NOMO-1 (cell line): ENCODE data around the gene CYTH1.

Source experiments
- DNase-seq, 2 experiments: peaks; one replicate each; lab custom pipeline; 2025; ENCODE audit not compliant: unreplicated experiment in 2 of 2; lab: John Stamatoyannopoulos, UW

CYTH1 gene

DNA sequence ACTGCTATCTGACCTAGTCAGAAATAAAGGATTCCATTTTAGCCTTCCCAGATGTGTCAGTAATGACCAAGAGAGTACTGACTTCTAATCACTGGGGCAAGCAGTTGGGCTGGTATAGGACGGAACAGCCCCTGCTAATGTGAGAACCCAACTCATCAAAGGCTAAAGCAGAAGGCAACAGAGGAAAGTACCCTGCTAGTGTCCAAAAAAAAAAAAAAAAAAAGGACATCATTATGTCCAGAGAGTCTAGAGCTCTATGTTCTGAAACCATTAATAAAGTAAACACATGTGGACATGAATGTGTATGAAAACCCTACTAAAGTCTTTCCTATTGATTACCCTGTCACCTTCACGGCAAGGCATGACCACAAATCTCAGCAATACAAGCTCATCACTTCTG is 85.0 kb downstream of the CYTH1 start:
- DNase-seq, result no peak

DNA sequence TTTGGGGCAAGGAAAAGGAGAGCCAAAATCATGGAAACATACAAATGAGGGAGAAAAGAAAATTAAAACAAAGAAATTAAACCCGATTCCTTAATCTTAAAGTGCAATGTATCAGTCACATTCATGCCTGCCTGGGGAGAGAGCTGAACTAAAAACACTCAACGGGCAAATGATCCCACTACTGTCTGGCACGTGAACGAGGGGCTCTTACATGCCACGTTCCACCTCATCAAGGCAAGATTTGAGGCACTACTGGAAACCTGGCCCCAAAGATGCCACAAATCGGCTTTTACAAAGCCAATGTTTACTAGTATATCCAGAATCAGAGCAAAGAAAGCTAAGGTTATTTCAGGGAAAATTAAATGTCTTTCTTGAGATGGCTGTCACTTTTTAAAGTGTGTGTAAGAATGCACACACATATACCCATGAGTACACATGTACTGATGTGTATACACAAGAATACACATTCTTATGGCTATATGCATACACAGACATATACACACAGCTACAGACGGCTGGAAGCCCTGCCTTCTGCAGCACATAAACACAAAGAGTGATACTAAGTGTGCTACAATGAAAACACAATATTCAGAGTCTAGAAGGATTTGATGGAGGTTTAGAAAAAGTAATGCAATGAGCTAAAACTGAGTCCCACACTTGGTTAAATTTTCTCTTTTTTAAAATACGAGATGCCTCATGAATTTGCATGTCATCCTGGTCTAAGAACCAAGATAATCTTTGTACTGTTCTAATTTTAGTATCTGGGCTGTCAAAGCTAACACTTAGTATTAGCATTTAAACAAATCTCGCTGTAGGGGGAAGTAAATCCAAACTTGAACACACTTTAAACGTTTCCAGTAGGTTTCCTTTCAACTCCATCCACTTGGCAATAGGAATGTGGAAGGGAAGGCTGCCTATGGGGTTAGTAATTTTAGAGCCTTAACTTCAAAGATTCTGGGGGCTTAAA is 85.8 kb downstream of the CYTH1 start:
- DNase-seq, result no peak

DNA sequence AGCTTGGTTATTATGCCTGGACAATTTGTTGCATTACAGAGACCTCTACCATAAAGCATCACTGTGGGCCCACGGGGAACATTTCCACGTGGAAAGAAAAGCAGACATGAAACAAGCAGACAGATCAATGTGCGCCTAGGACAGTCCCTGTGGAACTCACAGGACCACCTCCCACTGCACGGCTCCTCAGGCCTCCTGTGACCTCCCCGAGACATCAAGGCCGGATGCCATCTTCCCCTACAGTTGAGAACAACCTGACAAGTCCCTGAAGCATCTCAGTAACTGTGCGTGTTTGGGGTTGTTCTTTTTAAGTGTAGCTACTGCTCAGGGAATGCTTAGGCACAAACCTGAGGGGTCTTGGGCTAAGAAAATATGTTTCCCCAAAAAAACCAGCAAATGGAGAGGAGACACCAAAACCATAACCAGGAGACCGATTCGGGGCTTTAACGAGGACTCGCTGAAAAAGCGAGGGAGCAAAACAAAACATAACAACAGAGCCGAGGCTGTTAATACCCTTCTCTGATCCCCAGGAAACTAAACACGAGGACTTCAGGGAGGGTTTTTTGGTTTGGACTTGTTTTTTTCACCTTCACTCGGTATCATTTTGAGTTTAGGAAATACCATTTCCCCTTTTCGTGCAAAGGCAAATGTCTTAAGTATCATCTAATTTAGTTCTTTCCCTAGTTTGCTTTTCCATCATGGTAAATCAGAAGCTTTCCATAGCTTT is 87.1 kb downstream of the CYTH1 start:
- DNase-seq, result no peak

DNA sequence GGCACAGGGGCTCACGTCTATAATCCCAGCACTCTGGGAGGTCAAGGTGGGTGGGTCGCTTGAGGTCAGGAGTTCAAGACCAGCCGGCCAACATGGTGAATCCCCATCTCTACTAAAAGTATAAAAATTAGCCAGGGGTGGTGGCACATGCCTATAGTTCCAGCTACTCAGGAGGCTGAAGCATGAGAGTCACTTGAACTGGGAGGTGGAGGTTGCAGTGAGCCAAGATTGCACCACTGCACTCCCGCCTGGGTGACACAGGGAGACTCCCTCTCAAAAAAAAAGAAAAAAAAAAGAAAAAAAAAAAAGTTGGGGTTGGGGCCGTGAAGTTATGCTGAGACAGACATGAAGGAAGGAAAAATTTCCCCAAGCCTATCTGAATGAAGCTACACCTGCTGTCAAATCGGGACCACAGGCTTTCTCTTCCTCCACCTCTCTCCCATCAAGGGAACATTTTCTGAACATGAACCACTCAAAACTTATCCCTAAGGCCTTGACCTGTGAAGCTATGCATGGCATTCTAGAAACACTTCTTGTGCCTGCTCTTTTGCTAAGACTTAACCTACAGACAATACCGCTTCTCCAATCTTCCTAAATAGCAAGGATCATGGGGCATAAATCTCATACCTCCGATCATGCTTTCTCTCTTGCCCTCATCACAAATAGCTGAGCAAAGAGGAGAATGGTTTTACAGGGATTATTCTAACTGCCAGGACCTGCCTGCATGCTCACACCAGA is 88.6 kb downstream of the CYTH1 start:
- no peak for DNase-seq

DNA sequence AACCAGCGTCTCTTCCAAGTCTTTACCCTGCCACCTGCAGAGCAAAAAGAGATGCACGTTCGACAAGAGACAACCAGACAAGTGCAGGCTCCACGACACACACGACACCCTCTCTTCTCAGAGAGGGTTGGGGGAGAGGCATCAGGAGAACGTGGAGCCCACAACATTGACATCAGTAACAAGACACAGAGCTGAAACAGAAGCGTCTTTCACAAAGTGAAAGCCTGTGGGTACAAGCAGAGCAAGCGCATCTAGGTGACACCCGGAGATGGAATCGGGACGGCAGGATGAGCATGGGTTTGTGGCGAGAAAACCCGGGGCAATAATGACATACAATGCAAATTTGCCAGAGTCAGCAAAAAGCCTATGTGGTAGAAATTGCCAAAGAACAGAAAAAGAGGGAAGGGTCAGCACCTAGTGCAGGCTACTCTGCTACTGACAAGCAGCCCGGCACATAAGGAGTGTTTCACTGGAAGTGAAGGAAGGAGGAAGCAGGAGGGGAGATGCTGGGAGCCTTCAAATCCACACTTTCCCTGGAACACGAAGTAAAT is 89.5 kb downstream of the CYTH1 start:
- no peak for DNase-seq

DNA sequence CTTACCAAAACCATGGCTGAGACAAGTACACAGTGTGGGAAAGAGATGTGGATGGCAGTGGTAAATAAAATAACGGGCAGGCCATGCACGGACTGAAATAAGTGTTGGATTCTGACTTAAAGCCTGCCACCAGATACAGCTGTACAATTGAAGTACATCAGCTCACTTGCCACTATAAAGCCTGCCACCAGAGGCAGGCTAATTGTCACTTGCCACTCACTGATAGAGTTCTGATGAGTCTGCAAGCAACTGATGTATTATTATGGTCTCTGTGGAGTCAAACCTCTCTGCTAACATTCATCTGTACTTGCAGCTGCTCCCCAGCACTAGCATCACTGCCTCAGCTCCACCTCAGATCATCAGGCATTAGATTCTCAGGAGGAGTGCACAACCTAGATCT is 93.0 kb downstream of the CYTH1 start:
- DNase-seq, result no peak

DNA sequence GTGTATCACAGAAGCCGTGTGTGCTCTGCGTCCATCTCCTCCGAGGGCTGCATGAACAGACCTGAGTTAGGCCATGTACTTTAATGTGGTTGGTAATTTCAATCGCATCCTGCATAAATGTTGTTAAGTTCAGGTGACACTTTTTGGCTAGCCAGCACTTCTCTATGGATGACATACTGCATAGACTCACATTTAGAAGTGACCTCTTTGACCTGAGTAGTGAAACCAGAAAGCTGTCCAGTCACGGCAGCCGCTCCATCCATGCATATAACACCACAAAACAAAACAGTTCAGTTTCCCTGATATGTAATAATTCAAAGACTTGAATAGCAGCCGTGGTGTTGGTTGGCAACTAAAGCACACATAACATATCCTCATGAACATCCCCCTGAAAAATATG is 94.1 kb downstream of the CYTH1 start:
- DNase-seq, result no peak

DNA sequence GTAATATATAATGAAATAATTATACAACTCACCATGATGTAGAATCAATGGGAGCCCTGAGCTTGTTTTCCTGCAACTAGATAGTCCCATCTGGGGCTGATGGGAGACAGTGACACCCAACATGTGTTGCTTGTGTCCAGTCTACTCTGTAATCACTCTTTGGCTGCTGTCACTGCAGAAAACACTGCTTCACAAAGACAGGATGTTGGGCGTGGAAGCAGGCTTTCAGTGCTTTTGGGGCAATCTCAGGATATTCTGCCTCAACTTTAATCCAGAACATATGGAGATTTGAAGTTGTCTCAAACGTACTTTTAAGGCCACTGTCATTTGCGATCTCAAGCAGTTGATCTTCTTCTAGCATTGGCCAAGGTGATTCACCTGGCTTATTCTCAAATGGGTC is 94.9 kb downstream of the CYTH1 start:
- no peak for DNase-seq

DNA sequence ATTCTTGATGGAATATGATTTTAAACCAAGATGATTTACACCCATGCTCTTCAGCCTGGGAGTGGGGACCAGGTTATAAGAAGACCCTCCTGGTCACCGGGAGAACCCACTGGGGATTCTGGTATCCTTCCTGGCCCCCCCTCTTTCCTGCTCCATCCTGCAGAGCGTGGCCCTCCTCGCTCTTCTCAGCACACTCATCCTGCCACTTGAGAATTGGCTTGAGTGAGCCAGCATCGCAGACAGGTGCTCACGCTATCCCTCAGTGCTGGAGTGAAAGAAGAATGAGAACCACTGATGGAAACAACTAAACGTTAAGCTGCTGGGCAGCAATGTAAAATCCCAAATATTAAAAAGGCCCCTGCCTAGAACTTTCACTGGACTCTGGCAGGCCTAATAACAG is 98.0 kb downstream of the CYTH1 start:
- DNase-seq, result no peak

DNA sequence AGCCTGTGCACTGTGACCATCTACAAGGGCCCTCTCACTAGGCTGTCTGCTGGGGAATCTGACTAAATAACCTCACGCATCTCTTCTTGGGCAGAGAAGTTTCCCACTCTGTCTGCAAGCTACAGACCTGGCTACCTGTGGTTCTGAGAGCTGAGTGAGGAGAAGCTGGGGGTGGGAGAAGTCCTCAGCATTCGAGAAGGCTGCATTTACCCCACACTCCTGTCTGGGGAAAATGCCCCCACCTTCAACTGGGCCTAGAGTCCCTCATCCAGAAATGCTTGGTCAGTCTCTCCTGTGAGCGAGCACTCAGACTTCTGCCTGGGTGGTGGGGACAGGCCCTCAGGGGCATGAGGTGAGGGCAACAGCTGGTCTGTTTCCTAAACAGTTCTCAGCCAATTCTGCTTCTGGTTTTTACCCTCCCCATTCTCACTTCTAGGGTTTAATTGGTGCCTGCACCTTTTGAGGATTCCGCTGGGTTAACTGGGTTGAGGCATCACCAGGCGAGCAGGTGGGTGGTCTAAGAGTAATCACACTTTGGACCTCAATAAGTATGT is 98.6 kb downstream of the CYTH1 start:
- DNase-seq, result no peak

DNA sequence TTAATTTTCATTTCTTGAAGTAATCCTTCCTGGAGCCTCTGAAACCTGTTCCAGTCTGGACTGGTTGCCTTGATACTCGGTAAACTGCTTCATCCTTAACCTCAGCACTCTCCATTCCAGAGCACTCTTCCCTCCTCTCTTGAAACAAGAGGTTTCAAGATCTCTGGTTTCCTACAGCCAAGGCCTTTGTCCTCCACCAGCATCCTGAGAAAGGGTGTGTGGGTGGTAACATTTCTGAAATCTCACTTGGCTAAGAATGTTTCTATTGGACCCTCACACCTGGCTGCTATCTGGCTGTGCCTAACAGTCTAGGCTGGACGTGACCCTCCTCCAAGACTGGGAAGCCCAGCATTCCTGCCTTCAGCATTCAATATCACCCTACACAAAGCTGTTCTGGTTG is 99.7 kb downstream of the CYTH1 start:
- DNase-seq, result no peak

DNA sequence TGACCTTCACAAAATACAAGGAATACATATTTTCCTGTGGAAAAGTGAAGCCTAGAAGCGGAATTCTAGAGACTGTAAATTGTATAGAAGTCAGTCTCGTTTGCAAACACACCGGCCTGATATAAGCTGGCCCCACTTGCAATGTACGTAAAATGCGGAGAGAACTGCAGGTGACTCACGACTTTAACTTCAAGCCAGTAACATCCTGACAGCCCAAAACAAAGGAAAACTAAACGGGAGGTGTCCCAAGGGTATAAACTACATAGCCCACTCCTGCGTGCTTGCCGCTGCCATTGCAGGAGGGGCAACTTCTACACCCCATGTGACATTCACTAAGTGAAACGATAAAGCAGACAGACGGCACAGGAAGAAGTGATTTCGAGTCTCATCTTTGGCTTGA is 101.6 kb downstream of the CYTH1 start:
- no peak for DNase-seq

DNA sequence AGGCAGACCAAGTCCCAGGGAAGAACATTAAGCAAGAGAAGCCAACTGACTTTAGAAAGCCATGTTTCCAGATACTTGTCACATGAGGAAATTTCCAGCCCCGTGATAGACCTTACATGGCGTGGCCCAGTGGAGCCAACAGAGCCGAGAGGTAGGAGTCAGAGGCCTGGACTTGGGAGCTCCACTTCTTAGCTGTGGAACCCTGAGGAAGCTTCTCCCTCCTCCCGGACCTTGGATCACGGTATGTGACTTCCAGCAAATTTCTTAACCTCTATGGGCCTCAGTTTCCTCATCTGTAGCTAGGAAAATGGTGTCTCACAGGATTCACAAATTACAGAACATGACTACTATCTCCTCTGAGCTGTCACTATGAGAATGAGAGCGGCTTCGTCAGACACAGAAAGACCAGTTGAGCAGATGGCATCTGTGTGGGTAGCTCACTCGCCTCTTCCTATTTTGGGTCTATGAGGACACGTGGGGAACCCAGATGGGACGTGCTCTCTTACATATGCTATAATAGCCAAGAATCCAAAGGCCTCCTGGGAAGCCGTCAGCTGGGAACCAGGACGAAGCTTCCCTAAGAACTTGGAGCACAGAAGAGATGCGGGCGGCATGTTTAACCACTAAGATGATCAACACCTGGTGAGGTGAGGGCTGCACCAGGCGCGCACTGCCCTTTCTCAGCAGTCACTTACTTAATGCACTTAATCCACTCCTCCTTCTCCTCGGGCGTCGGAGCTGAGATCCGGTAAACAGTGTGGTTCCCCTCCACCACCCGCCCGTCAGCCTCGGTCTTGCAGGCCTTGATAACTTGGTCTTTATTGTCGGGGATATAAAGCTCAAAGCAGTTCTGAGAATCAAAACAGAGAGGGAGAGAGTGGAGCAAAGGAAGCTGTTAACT is 102.3 kb downstream of the CYTH1 start:
- DNase-seq, result no peak

DNA sequence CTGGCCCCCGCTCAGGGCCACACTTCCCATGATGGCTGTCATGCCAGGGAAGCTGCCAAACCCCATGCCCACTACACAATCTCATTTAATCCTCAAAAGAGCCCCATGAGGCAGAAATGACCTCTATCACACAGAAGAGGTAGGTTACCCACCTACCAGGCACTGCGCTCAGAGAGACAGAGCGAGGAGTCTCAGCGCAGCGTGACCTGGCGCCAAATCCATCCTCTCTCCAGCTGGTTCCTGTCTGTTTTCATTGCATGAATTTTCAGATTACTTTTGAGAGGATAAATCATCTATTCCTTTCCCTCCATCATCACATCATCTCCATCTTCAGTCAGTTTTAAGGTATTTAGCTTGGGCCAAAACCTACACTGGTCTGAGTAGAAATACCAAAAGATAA is 103.4 kb downstream of the CYTH1 start:
- no peak for DNase-seq

DNA sequence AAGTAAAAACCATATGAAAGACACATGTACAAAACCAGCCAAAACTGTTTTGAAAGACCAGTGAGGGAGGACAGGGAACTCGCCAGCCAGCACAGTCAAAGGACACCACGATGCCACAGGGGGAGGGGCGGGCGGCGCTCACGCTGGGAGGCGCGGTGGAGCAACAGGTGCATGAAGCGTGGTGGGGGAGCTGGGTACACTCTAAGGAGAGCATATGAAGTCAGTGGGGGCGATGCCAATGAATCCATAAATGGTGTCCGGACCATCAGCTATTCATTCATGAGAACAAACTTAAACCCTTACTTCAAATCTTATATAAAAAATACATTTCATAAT is 103.9 kb downstream of the CYTH1 start:
- DNase-seq, result no peak

DNA sequence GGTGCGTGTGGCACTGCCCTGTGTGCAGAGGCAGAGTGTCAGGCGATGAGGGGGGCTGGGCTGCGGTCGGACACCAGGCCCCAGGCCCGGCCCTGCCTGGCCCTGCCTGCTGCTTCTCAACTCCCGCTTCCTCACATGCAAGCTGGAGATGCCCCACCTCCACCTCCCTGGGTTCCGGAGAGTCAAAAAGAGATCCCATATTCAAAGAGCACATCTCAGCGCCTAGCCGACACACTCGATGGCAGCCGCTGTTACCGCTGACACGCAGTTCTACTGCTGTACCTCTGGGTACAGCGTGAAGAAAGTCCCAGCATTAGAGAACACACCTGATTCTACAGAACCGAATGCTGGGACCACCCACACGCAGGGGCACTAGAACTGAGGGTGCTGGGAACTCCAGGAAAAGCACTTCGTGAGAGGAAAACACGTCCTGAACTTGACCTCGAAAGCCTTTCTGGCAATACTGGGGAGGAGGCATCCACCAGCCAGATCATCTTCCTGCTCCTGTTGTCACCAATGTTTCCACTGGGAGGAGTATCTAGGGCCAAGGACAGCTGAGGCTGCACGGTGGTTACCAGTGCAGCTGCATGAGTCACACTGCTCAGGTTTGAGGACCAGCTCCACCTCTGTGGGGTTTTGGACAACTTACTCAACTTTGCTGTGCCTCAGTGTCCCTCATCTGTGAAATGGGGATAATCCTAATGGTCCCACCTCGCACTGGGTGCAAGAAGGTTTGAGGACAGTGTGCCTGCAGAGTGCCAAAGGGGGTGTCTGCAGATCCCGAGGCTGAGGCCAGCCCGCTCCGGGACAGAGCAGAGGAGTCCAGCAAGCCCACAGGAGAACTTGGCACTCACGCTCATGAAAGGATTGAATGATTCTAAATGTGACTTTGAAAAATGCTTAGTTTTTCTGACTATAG is 104.5 kb downstream of the CYTH1 start:
- DNase-seq, result no peak

DNA sequence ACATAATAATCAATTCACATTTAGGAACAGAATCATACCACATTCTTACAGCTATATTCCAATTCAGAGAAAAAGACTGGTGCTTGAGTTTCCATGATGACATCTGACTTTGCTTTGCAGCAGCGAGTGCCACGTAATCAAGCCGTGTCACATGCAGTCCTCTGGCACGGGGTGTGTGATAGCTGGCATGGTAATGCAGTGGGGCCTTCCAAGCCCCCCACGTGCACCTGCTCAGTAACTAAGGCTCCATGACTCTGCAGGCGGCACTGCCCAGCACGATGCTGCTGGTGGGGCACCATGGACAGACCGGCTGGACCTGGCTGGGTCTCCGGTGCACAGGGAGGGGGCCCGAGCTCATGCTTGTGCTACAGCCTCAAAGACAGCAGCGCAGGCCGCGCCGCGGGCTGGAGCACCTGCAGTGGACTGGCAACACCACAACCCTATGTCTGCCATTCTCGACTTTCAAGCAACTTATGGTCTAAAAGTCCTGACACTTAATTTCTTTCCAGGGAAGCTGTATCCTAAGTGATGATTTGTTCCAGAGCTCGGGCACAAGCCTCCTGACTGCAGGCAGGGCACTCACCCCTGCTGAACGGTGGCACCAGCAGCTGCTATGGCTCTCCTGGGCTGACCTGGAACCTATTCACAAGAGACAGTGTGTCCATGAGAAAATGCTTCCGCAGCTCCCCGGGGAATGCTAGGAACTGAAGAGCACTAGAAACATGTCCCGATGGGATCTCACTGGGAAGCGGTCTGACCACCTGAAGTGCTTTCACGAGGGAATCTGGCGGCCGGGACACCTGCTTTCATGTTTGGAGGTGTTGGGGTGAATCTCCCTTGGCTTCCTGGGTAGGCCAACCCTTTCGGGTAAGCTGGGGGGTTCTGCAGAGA is 105.4 kb downstream of the CYTH1 start:
- no peak for DNase-seq

DNA sequence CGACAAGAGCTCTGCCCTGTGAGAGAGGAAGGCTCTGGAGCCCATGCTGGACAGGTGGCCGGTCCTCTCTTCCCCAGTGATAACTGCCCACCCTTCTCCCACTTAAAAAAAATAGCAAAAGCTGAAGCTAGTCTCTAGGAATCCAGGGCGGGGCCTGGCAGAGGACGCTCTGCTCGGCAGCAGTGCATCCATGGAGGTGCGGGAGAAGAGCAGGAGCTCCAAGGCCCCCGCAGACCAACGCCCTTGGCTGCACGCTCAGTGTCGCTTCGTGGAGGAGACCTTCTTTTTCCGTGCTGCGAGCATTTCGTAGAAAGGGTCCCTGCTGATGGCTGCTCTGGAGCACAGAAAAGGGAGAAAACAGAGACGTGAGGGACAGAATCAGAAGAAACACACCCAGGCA is 106.2 kb downstream of the CYTH1 start:
- no peak for DNase-seq
